Measurements from ENCODE around the gene SERTAD3. TPM values are rescaled to one million over a fixed set of nuclear protein-coding genes. Genes with fewer than 3 reads are reported as not detected.

Gene SERTAD3
- total RNA-seq, 1 donor from 2014 or later = 42.0 TPM

DNA sequence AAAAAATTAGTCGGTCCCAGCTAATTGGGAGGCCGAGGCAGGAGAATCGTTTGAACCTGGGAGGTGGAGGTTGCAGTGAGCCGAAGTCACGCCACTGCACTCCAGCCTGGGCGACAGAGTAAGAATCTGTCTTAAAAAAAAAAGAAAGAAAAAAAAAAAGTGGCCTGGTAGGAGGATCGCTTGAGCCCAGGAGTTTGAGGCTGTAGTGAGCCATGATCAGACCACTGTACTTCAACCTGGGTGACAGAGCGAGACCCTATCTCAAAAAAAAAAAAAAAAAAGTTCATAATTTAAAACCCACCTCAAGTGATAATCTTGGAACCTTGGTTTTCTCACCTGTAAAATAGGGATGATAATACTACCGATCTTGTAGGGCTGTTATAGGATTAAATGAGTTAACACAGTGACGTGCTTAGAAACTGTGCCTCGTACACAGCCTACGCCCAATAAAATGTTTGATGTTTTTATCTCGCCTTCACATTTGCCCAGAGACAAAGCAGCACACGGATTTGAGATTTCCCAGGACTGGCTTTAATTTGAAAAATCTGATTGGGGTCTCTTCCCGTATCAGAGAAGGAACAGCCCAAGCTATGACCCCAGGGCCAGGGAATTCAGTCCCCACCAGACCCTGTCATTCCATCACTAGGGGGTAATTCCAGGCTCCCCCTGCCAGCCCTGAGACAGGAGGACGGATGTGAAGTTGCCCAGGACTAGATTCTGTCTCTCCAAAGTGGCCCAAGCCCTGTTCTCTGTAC, 22.0 kb downstream of the SERTAD3 start:
- intact Hi-C loops (cut with DNase I) = loop anchor here (2.0 kb wide), 1 partner anchor 21 kb away; no protein-coding TSS in a partner anchor

DNA sequence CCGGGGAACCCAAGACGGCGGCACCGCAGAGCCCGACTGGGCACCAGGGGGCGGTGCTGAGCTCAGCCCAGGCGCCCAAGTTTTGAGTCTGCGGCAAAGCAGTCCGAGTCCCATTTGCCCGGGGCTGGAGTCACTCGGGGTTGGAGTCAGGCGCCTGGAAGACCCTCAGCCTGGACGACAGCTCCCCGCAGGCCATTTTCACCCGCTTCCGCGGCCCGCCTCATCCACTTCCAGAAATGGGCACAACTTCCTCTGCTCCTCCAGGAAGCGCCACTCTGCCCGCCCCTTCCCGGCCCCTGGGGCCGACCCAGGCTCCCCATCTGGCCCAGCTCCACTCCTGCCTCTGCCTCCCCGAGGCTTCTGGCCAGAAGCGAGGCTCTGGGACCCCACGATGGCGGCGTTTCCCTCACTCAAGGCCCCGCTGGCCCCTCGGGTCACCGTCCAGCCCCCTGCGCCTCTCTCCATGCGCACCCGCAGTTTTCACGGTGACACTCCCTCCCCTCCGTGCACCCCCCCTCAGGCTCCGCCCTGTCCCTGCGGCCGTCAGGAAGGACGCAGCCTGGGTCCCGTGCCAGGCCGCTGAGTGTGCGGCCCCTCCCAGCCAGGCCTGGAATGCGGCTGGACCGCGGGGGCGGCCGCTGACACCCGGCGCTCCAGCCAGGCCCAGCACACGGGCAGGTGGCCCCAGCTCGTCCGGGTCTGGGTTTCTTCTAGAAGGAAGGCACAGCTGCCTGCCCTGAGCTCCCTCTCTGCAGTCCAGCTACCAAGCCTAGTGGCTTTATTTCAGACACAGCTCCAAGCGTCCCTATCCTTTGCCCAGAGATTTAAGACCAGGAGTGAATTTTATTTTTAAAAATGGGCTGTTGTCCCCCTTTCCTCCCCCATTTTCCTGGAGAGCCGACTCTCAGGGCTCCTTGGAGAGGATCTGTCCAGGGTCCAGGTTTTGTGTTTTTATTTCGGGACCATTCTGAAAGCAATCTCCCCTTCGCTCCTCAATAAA, 23.1 kb downstream of the SERTAD3 start:
- peak in 1 of 2 donors; percentile 94 for DNase-seq (ENCODE audit: extremely low spot score in 2 of 2)
- Histone ChIP-seq H3K36me3 (peaks cover 0 to 10% of the 10 kb centered on the region in 2 donors), H3K4me3 (peak overlapping the region; percentile 51 to 74), H3K27me3 (no peaks in the 10 kb centered on the region), H3K27ac (peak overlapping the region; percentile 93), H3K9me3 (no peaks in the 10 kb centered on the region), H3K4me1 (peaks cover 35% of the 10 kb centered on the region)
- TF ChIP-seq, protein P1, sequence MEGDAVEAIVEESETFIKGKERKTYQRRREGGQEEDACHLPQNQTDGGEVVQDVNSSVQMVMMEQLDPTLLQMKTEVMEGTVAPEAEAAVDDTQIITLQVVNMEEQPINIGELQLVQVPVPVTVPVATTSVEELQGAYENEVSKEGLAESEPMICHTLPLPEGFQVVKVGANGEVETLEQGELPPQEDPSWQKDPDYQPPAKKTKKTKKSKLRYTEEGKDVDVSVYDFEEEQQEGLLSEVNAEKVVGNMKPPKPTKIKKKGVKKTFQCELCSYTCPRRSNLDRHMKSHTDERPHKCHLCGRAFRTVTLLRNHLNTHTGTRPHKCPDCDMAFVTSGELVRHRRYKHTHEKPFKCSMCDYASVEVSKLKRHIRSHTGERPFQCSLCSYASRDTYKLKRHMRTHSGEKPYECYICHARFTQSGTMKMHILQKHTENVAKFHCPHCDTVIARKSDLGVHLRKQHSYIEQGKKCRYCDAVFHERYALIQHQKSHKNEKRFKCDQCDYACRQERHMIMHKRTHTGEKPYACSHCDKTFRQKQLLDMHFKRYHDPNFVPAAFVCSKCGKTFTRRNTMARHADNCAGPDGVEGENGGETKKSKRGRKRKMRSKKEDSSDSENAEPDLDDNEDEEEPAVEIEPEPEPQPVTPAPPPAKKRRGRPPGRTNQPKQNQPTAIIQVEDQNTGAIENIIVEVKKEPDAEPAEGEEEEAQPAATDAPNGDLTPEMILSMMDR (IDR thresholded peaks at IDR 0.05) = peak; percentile 92 to 94 (median 94)
- TF ChIP-seq POLR2A (IDR thresholded peaks at IDR 0.05) (peak in 1 of 2 donors; percentile 68), POLR2AphosphoS5 (IDR thresholded peaks at IDR 0.05; ENCODE audit: insufficient read depth in 1 of 2, low read depth in 1 of 2) (peak; percentile 84 to 99)
- intact Hi-C loops (cut with DNase I) = loop anchor here (2.0 kb wide), 1 partner anchor 22 kb away; no protein-coding TSS in a partner anchor

More for the DNA sequence above, 22.0 kb downstream of the SERTAD3 start:
- peak overlapping the region; percentile 93 for H3K27ac ChIP-seq
- peaks cover 0 to 10% of the 10 kb centered on the region in 2 donors for H3K36me3 ChIP-seq
- no peak for DNase-seq (ENCODE audit: extremely low spot score in 2 of 2)
- peak overlapping the region in 1 of 2 donors; percentile 51 for H3K4me3 ChIP-seq
- no peak for TF ChIP-seq POLR2A (IDR thresholded peaks at IDR 0.05)
- TF ChIP-seq, protein P1 (IDR thresholded peaks at IDR 0.05) = no peak
- peaks cover 45% of the 10 kb centered on the region for H3K4me1 ChIP-seq
- H3K27me3 ChIP-seq = no peaks in the 10 kb centered on the region
- no peaks in the 10 kb centered on the region for H3K9me3 ChIP-seq

DNA sequence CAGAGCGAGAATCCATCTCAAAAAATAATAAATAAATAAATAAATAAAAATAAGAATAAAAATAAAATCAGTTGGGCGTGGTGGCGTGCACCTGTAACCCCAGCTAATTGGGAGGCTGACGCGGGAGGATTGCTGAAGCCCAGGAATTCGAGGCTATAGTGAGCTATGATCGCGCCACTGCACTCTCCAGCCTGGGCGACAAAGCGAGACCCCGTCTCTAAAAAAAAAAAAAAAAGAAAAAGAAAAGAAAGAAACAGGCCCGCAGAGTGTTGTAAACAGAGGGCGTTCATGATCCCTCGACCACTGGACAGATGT, 23.7 kb downstream of the SERTAD3 start:
- Histone ChIP-seq H3K9me3 (no peaks in the 10 kb centered on the region), H3K27me3 (no peaks in the 10 kb centered on the region), H3K4me1 (peaks cover 35% of the 10 kb centered on the region), H3K36me3 (peaks cover 0 to 10% of the 10 kb centered on the region in 2 donors), H3K4me3 (peak overlapping the region; percentile 51 to 74), H3K27ac (peak overlapping the region; percentile 93)
- no peak for DNase-seq (ENCODE audit: extremely low spot score in 2 of 2)
- intact Hi-C loops (cut with DNase I) = loop anchor here (2.0 kb wide), 1 partner anchor 22 kb away; no protein-coding TSS in a partner anchor
- TF ChIP-seq POLR2AphosphoS5 (IDR thresholded peaks at IDR 0.05; ENCODE audit: insufficient read depth in 1 of 2, low read depth in 1 of 2) = no peak
- TF ChIP-seq POLR2A (IDR thresholded peaks at IDR 0.05) = no peak
- TF ChIP-seq, protein P1 (IDR thresholded peaks at IDR 0.05) = no peak

DNA sequence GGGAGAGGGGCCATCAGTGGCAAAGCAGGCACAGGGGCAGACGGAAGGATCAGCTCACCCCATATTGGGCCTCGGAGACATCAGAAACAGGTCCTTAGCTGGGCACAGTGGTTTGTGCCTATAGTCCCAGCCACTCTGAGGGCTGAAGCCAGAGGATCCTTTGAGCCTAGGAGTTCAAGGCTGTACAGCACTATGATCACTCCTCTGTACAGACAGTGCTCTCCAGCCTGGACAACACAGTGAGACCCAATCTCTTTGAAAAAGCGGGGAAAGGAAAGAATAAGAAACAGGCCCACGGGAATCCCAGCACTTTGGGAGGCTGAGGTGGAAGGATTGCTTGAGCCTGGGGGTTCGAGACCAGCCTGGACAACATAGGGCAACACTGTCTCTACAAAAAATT, 24.4 kb downstream of the SERTAD3 start:
- no peaks in the 10 kb centered on the region for H3K9me3 ChIP-seq
- H3K4me3 ChIP-seq = no peak overlapping the region
- peaks cover 37% of the 10 kb centered on the region for H3K4me1 ChIP-seq
- no peak for TF ChIP-seq POLR2AphosphoS5 (IDR thresholded peaks at IDR 0.05; ENCODE audit: insufficient read depth in 1 of 2, low read depth in 1 of 2)
- TF ChIP-seq, protein P1 (IDR thresholded peaks at IDR 0.05) = no peak
- TF ChIP-seq POLR2A (IDR thresholded peaks at IDR 0.05) = no peak
- peaks cover 0 to 10% of the 10 kb centered on the region in 2 donors for H3K36me3 ChIP-seq
- H3K27ac ChIP-seq = no peak overlapping the region
- no peak for DNase-seq (ENCODE audit: extremely low spot score in 2 of 2)
- intact Hi-C loops (cut with DNase I) = loop anchor here (2.0 kb wide), 1 partner anchor 23 kb away; no protein-coding TSS in a partner anchor
- H3K27me3 ChIP-seq = no peaks in the 10 kb centered on the region
